Measurements from ENCODE around the gene PPM1M.
"Not testable (repeated sequence)": the region's sequence is repeated elsewhere in the genome, so short reads cannot be mapped to it uniquely, and the experiment has no call there.

- not testable (repeated sequence) for TF ChIP-seq CTCF (conservative IDR thresholded peaks at IDR 0.05); EZH2 (IDR thresholded peaks at IDR 0.05; ENCODE audit: low read depth)
Measured at GRCh38 chr3:52274781-52275180, 29.2 kb downstream of the PPM1M start.
